Muscle layer of duodenum (tissue), 2 donors: ENCODE results near the gene OTOP3.
A peak's percentile ranks its signal among the peaks of the same experiment; 100 is the strongest.
"Not testable (repeated sequence)": the region's sequence is repeated elsewhere in the genome, so short reads cannot be mapped to it uniquely, and the experiment has no call there.

Source experiments
- H3K27ac ChIP-seq: one replicate; pipeline ENCODE4 v1.7.0; 2013; ENCODE audit warnings: mild to moderate bottlenecking, low read length
- H3K27me3 ChIP-seq: one replicate; pipeline ENCODE4 v1.7.0; 2013; ENCODE audit warnings: low read depth, mild to moderate bottlenecking, control low read depth, low read length
- H3K36me3 ChIP-seq, 2 donors: one replicate each; pipeline ENCODE4 v1.7.0; 2013; ENCODE audit warnings: low read length in 2 of 2, control low read depth in 1 of 2, mild to moderate bottlenecking in 1 of 2; ENCODE audit not compliant: insufficient read depth in 2 of 2, control insufficient read depth in 1 of 2
- H3K4me1 ChIP-seq, 2 donors: one replicate each; pipeline ENCODE4 v1.7.0; 2013; ENCODE audit warnings: low read length in 2 of 2, mild to moderate bottlenecking in 2 of 2, control low read depth in 1 of 2, moderate library complexity in 1 of 2; ENCODE audit not compliant: insufficient read depth in 2 of 2, control insufficient read depth in 1 of 2
- H3K4me3 ChIP-seq, 2 donors: one replicate each; pipeline ENCODE4 v1.7.0; 2013; ENCODE audit warnings: low read length in 2 of 2, low read depth in 1 of 2, mild to moderate bottlenecking in 1 of 2
- H3K9me3 ChIP-seq, 2 donors: one replicate each; pipeline ENCODE4 v1.7.0; 2013; ENCODE audit warnings: low read length in 2 of 2, control low read depth in 1 of 2, mild to moderate bottlenecking in 1 of 2; ENCODE audit not compliant: control insufficient read depth in 1 of 2
- donor health status: healthy.

OTOP3 gene

GRCh38 chr17:74981318-74981978 is 45.8 kb downstream of the OTOP3 start:
- no peaks in the 10 kb centered on the region for H3K36me3 ChIP-seq
- H3K9me3 ChIP-seq, result no peaks in the 10 kb centered on the region
- peak overlapping the region; percentile 90 for H3K27ac ChIP-seq
- peak overlapping the region; percentile 79 for H3K4me3 ChIP-seq
- H3K27me3 ChIP-seq, result no peaks in the 10 kb centered on the region
- peaks cover 7 to 9% of the 10 kb centered on the region in 2 donors for H3K4me1 ChIP-seq

GRCh38 chr17:74981979-74982662 is 46.4 kb downstream of the OTOP3 start:
- peaks cover 7 to 13% of the 10 kb centered on the region in 2 donors for H3K4me1 ChIP-seq

GRCh38 chr17:74982663-74983313 is 47.1 kb downstream of the OTOP3 start:
- Histone ChIP-seq H3K4me1 (peaks cover 7 to 14% of the 10 kb centered on the region in 2 donors), H3K4me3 (peak overlapping the region; percentile 79), H3K27ac (peak overlapping the region; percentile 90)
- not testable (repeated sequence) for H3K9me3 ChIP-seq, H3K36me3 ChIP-seq, H3K27me3 ChIP-seq

More at GRCh38 chr17:74981979-74982662, 46.4 kb downstream of the OTOP3 start:
- H3K9me3 ChIP-seq, result no peaks in the 10 kb centered on the region
- peak overlapping the region; percentile 79 for H3K4me3 ChIP-seq
- H3K36me3 ChIP-seq, result no peaks in the 10 kb centered on the region
- no peaks in the 10 kb centered on the region for H3K27me3 ChIP-seq
- peak overlapping the region; percentile 90 for H3K27ac ChIP-seq

- no peak overlapping the region for H3K4me3 ChIP-seq
- H3K4me1 ChIP-seq, result peaks cover 13 to 27% of the 10 kb centered on the region in 2 donors
- no peak overlapping the region for H3K27ac ChIP-seq
- peaks cover 0 to 5% of the 10 kb centered on the region in 2 donors for H3K36me3 ChIP-seq
- H3K27me3 ChIP-seq, result no peaks in the 10 kb centered on the region
- H3K9me3 ChIP-seq, result no peaks in the 10 kb centered on the region
Observed at GRCh38 chr17:74986206-74986576, 50.5 kb downstream of the OTOP3 start.

DNA sequence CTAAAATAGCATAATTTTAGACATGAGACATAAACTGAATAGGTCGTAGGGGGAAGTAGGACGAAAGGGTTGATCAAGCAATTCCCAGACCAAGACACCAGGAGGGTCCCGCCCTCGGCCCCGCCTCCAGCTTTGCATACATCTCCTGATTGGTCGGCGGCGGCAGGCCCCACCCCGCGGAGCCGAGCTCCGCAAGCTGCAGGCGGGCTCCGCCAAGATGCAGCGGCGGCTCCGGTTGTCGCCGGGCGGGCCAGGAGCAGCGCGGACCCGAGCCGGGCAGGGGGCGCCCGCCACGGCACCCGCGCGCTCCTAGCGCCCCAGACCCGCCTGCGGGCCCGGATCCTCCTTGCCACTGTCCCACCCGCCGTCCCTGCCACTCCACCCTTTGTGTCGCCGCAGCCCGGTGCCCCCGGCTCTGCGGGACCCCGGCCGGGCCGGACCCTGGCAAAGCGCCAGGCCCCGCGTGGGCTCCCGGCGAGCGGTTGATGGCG is 51.8 kb downstream of the OTOP3 start, which contains the start of gene CDR2L:
TSS of gene CDR2L (plus strand) at position 215 of the 491 bp plus-strand sequence. CDS start 412 bp downstream, outside the sequence.
- Histone ChIP-seq H3K27ac (peak within 1 kb of the TSS; percentile 99), H3K36me3 (peaks cover 0 to 5% of the 10 kb centered on the region in 2 donors), H3K9me3 (no peaks in the 10 kb centered on the region), H3K27me3 (no peaks in the 10 kb centered on the region), H3K4me1 (peaks cover 6 to 20% of the 10 kb centered on the region in 2 donors), H3K4me3 (peak within 1 kb of the TSS; percentile 71 to 82)

- Histone ChIP-seq H3K4me3 (peak overlapping the region; percentile 71 to 82), H3K9me3 (no peaks in the 10 kb centered on the region), H3K4me1 (peaks cover 6 to 20% of the 10 kb centered on the region in 2 donors), H3K36me3 (peaks cover 0 to 5% of the 10 kb centered on the region in 2 donors), H3K27me3 (no peaks in the 10 kb centered on the region), H3K27ac (peak overlapping the region; percentile 99)
Observed at GRCh38 chr17:74987909-74988711, 52.4 kb downstream of the OTOP3 start.

DNA sequence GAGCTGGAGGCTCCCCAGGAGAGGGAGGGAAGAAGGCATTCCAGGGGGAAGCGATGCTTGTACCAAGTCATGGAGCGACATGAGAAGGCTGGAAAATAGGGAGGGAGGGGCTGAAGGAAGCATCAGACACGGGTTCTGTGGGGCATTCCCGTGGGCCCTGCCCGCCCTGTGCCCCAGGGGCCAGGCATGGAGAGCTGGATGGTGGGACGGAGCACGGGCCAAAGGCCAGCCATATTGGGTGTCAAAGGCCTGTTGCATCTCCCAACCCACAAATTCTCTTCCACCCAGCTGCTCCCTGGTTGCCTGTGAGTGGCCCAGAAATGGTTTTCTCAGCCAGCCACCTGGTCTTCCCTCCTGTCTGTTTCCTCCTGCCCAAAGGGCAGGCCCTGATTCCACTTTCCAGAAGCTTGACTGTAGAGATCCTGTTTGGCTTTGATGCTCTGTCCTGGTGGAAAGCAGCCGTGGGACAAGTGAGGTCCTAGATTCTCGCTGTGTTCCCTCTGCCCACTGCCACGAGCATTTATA is 54.9 kb downstream of the OTOP3 start:
- Histone ChIP-seq H3K36me3 (peaks cover 0 to 5% of the 10 kb centered on the region in 2 donors), H3K27me3 (no peaks in the 10 kb centered on the region), H3K9me3 (no peaks in the 10 kb centered on the region), H3K27ac (peak overlapping the region; percentile 67), H3K4me3 (no peak overlapping the region), H3K4me1 (peaks cover 6 to 20% of the 10 kb centered on the region in 2 donors)

DNA sequence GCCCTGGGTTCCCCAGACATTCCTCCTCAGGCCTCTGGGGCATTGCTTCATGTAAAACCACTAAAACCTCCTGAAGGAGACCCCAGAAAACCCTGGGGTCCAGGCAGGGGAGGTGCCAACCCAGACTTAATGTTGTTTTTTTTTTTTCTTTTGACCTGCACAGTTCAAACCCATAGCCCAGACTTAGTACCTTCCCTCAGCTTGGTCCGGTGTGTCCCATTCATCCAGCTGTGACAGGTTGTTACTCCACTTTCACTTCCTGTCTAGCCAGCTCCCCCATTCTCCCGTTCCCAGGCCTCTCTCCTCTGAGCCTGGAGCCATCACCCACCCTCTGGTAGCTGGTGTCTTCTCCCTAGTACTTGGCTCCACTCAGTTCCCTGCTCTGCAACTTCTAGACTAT is 56.5 kb downstream of the OTOP3 start:
- Histone ChIP-seq H3K27ac (peak overlapping the region; percentile 74), H3K4me3 (no peak overlapping the region), H3K36me3 (peaks cover 0 to 5% of the 10 kb centered on the region in 2 donors), H3K9me3 (no peaks in the 10 kb centered on the region), H3K27me3 (no peaks in the 10 kb centered on the region), H3K4me1 (peaks cover 6 to 16% of the 10 kb centered on the region in 2 donors)

DNA sequence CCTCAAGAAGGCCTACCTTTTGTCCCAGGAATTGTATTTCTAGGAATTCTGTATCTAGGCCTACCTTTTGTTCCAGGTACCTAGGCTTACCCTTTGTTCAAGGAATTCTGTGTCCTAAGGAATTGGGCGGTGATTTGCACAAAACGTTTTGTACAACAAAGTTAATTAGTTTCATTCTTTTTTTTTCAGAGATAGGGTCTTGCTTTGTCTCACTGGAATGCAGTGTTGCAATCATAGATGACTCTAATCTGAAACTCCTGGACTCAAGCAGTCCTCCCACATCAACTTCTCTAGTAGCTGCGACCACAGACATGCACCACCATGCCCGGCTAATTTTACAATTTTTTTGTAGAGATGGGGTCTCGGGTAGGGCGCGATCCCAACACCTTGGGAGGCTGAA is 58.7 kb downstream of the OTOP3 start:
- no peaks in the 10 kb centered on the region for H3K27me3 ChIP-seq
- H3K4me1 ChIP-seq, result peaks cover 0 to 6% of the 10 kb centered on the region in 2 donors
- peaks cover under 1 to 3% of the 10 kb centered on the region in 2 donors for H3K36me3 ChIP-seq
- H3K9me3 ChIP-seq, result no peaks in the 10 kb centered on the region
- H3K4me3 ChIP-seq, result no peak overlapping the region
- H3K27ac ChIP-seq, result no peak overlapping the region

- Histone ChIP-seq H3K27me3 (no peaks in the 10 kb centered on the region), H3K4me1 (no peaks in the 10 kb centered on the region), H3K27ac (no peak overlapping the region), H3K4me3 (no peak overlapping the region), H3K9me3 (no peaks in the 10 kb centered on the region), H3K36me3 (peaks cover 5 to 6% of the 10 kb centered on the region in 2 donors)
Observed at GRCh38 chr17:74995847-74996246, 60.1 kb downstream of the OTOP3 start.
